Hematopoietic multipotent progenitor cell treated with erythropoietin and hydrocortisone succinate and interleukin-3 and kit ligand, for 8 days (in vitro differentiated cells): ENCODE data around the gene JAK1.
A peak's percentile ranks its signal among the peaks of the same experiment; 100 is the strongest.
"Not testable (repeated sequence)": the region's sequence is repeated elsewhere in the genome, so short reads cannot be mapped to it uniquely, and the experiment has no call there.

Experiments used
- DNase-seq: peaks from one replicate; pipeline ENCODE4 v3.0.0-alpha.2; 2015

JAK1 gene

DNA sequence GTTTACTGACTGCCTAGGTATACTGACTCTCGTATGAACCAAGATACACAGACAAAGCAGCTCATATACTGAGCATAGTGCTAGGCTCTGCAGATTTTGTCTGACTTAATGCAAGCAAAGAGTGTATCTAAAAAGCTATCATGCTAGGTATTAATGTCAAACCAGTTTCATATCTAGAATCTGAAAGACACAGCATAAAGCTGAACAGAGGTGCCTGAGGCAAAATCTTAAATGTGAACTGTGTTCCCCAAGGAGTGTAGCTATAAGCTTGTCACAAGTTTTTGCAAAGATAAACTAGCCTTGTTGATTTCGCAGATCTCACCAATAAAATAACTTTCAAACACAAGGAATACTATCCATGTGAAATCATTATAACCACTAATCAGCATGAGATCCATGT lies 18.1 kb downstream of the JAK1 start:
- no peak for DNase-seq

GRCh38 chr1:64946916-64947315 lies 19.4 kb downstream of the JAK1 start:
- peak; percentile 76 for DNase-seq

DNA sequence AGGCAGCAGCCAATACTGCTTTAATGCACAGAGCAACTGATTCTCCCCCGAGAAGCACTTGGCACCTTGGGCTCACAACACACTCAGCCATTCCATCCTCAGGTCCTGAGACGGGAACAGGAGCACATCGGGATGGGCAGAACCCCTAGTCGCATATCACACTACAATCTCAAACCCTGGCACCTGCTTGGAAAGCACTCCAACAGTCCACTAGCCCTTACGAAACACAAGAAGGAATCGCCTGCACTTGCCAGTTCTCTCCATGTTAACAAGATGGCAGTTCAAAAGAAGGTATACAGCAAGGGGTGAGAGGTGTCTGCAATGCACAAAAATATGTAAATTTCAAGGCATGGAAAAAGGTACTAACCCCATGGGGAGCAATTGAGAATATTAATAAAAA lies 21.4 kb downstream of the JAK1 start:
- no peak for DNase-seq

DNA sequence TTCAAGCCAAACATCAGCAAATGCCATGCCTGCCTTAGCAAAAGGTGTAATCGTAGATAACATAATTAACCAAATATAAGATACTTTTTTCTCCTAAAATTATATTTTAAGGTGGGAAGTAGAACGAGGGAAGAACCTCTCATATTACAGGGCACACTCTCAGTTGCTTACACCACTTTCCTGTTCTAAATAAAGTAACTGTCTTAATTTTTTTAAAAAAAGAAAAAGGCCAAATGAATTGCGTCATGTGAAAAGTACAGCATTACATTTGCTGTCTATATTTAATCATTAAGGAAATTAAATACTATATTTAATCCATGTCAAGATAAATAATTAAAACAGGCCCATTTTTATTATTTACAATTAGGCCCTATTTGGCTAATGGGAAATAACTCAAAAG lies 23.7 kb downstream of the JAK1 start:
- peak; percentile 46 for DNase-seq

DNA sequence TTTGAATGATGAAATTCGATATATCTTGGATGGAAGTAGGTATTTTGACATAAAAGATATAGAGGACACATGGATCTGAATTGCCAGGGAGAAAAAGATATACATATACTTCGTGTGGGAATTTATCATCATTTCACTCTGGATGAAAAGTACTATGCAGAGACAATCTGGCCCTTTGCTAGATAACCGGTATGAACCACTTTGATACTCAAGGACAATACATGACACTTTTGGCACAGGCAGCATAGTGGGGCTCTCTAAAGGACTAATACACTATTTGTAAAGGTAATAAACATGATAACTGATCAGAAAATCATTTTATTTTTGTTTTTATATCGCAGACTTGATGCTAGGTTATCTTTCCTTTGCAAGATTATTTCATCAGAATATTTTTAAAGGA lies 24.2 kb downstream of the JAK1 start:
- DNase-seq: no peak

DNA sequence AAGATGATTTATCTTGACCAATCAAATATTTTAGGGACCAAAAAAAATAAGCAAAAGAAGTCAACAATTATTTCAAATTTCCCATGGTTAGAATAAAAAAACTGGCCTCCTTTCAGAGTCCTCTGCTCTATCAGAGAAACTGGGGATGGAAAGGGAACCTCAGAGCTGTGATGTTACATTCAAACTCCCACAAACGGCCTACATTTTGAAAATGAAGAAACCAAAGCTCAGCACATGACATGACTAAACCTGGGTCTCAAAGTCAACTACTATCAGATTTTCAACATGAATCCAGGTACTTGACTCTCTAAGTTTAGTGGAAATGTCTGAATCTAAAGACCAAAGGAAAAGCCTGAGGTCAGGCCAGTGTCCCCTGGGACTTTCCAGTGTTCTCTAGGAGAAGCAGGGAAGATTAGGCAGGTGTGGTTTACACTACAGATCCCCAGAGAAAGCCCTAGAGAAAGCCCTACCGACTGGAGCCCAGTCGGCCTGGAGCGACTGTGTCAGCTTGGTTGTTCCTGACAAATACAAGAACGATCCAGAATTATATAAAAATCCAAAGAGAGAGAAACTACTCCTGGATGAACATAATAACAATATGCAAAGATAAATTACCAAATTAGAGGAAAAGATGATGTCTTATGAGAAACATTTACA lies 24.8 kb downstream of the JAK1 start:
- no peak for DNase-seq

DNA sequence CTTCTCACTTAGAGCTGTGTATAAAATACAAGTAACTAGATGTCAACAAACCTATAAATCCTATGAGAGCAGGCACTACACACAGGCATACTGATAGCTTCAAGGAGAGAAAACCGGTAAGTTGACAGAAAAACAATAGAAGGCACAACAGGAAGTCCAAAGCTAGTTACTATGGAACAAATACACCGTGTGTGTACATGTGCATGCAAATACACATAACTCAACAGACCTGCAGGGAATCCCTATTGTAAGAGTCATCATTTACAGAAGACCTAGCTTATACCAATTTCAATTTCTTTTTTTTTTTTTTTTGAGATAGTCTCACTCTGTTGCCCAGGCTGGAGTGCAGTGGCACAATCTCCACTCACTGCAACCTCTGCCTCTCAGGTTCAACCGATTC lies 26.3 kb downstream of the JAK1 start:
- no peak for DNase-seq

DNA sequence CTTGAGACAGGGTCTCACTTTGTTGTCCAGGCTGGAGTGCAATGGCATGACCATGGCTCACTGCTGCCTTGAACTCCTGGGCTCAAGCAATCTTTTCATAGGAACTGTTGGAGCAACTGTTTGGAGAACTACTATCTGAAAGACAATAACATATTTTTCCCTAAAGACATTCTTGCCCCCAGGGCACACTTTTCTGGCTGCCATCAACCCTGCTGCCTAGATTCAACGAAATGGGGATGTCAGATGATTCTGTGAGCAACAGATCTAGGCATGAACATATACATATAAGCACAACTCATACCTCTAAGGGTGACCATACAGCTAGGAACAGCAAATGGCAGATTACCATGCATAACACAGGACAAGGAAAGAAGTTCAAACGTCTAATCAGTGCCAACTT lies 27.4 kb downstream of the JAK1 start:
- no peak for DNase-seq

DNA sequence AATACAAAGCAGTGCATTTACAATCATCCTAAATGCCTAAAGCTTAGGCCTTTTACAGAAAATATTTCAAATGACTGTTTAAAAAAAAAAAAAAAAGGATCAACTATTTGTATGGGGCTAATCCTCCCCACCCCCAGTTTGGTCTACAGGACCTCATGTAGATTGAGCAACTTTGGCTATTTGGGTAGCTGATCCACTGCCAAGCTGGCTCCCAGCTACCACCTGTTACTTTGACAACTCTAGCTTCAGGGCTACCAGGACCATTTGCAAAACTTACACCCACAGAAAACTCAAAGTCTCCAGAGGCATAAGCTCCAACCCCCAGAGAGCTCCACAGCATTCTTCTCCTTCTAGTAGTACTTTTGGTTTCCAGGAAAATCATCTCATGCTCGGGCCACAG lies 29.4 kb downstream of the JAK1 start:
- no peak for DNase-seq

- DNase-seq: no peak
These were observed 30.7 kb downstream of the JAK1 start for GRCh38 chr1:64935551-64936155.

GRCh38 chr1:64934878-64935275 lies 31.5 kb downstream of the JAK1 start:
- no peak for DNase-seq

- DNase-seq: no peak
These were observed 32.1 kb downstream of the JAK1 start for GRCh38 chr1:64934115-64934877.

DNA sequence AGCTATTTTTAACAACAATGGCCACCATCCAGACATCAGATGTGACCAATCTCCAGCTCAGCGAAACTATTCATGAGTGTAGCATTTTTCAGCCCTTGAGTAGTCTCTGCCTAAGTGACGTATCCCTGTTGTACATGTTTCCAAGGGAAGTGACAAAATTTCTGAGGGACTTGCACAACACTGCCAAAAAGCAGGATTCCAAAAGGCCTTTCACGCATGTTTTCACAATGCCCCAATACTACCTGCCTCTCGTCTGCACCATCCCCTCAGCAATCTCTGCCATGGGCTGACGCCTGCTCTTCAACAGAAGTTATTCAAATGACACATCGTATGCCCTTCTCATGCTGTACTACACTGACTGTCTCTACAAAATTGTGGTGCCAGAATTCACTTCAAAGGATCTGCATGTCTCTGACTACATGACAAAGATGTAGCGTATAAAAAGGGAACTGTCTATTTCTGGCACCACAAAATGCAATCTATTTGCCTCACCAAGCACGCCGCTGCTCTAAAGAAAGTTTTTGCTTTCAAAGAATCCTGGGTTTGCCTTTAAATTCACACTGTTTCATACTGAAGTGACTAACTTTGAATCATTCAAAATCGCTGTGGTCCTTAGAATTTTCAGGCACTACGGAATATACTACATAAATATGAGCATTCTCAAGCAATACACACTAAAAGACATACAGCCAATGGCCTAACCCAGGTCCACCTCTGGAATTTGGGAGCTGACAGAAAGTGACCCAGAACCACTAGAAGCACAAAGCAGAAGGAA lies 32.9 kb downstream of the JAK1 start:
- no peak for DNase-seq

GRCh38 chr1:64932962-64933295 lies 33.4 kb downstream of the JAK1 start:
- no peak for DNase-seq

DNA sequence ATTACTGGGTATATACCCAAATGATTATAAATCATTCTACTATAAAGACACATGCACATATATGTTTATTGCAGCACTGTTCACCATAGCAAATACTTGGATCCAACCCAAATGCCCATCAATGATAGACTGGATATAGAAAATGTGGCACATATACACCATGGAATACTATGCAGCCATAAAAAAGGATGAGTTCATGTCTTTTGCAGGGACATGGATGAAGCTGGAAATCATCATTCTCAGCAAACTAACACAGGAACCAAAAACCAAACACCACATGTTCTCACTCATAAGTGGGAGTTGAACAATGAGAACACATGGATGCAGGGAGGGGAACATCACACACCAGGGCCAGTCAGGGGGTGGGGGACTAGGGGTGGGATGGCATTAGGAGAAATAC lies 35.7 kb downstream of the JAK1 start:
- DNase-seq: not testable (repeated sequence)

- DNase-seq: no peak
These were observed 37.1 kb downstream of the JAK1 start for GRCh38 chr1:64929221-64929620.

GRCh38 chr1:64928325-64928724 lies 38.0 kb downstream of the JAK1 start:
- DNase-seq: no peak

- DNase-seq: no peak
These were observed 40.8 kb downstream of the JAK1 start for GRCh38 chr1:64925594-64925993.

- DNase-seq: no peak
These were observed 43.0 kb downstream of the JAK1 start for GRCh38 chr1:64923294-64923718.

DNA sequence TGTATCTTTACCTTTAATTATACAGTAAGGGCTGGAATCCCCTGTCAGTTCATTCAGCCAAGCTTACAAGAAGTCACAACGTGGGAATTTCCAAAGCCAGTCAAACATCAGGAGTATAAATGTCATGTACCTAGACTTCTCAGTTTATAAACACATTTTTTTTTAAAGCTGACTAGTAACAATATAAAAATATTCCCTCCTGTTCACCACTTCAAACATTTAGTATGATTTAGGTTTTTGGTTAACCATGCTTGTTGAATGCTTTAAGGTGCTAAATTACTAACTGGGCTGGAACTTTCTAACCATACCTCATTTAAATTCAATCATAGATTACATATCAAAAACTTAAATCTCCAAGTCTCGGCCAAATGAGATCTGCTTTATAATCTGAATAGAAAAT lies 44.0 kb downstream of the JAK1 start:
- DNase-seq: no peak

DNA sequence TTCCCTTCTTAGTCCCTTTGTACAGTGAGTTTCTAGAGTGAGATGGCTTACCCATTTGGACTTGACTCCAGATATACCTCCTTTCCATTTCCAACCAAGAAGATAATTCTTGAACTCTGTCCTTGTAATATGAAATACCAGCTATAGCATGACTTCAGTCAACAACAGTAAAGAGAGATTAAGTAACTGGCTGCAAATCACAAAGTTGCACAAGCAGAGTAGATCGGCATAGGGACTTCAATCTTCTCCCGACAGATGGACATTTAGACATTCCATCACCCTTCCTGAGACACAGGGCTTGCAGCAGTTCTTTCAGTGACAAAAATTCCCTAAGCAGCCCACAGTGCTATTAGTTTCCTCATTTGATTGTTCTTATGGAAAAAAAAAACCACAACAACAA lies 44.6 kb downstream of the JAK1 start:
- no peak for DNase-seq

- peak; percentile 28 for DNase-seq
These were observed 45.3 kb downstream of the JAK1 start for GRCh38 chr1:64920941-64921589.

GRCh38 chr1:64919120-64919519 lies 47.2 kb downstream of the JAK1 start:
- not testable (repeated sequence) for DNase-seq
